HCT116 (cell line): Measurements from ENCODE around the gene NSMCE1. TPM values are rescaled to one million over a fixed set of nuclear protein-coding genes. Genes with fewer than 3 reads are reported as not detected.

Experiments
- ATAC-seq: fragments of 200-7000 bp; cut with Tn5 transposase; 2 replicates; pipeline ENCODE4 v1.9.1; 2020; ENCODE audit warnings: mild to moderate bottlenecking, moderate library complexity
- BruUV-seq: library from RNA; stranded (reverse); fragments of 400-500 nt; replicated peaks from 2 replicates; lab custom pipeline; 2021; lab: Mats Ljungman, UMichigan
- CTCF ChIA-PET: fragments of 300-600 bp; sonication (Branson Sonifier 250); formaldehyde crosslinking; loops from one replicate; lab custom pipeline; 2021; ENCODE audit warnings: antibody characterized with exemption; lab: Charles Lee
- POLR2A ChIA-PET: fragments of 300-600, 350-600 bp; sonication (Branson Sonifier 250); formaldehyde crosslinking; loops from one replicate; lab custom pipeline; 2021; ENCODE audit warnings: antibody characterized with exemption; lab: Charles Lee
- RAD21 ChIA-PET, 2 experiments: fragments of 300-600 bp; sonication (Branson Sonifier 250); formaldehyde crosslinking; loops; one replicate each; lab custom pipeline; 2023; ENCODE audit warnings: low total read pairs in 2 of 2; ENCODE audit not compliant: uncharacterized antibody in 2 of 2, unreplicated experiment in 2 of 2, low non-redundant PET in 1 of 2; lab: Charles Lee
- DNase-seq: peaks from one replicate; pipeline ENCODE4 v3.0.0-alpha.2; 2010; ENCODE audit warnings: low read depth, low spot score
- H2AFZ ChIP-seq: fragments of 200-600 bp; shearing (Covaris generic), sonication (generic); 2 replicates; pipeline ENCODE4 v1.6.1; 2017; ENCODE audit warnings: low read depth, mixed run types, mixed read lengths, antibody characterized with exemption, low read length; ENCODE audit not compliant: poor library complexity, severe bottlenecking
- H3K27ac ChIP-seq: 2 replicates; pipeline ENCODE4 v1.5.1; 2012; ENCODE audit warnings: low read depth, low read length
- H3K27me3 ChIP-seq: fragments of 200-600 bp; sonication (generic); 2 replicates; pipeline ENCODE4 v1.6.1; 2016; ENCODE audit warnings: mixed run types, low read length, mixed read lengths; ENCODE audit not compliant: insufficient read depth
- H3K36me3 ChIP-seq, 2 experiments: fragments of 200-500 bp in 1 of 2; fragments of 200-600 bp in 1 of 2; sonication (Bioruptor generic) in 1 of 2; sonication (generic) in 1 of 2; 2 replicates each; pipeline versions ENCODE4 v1.5.1 to v1.6.1; 2014 to 2016; ENCODE audit warnings: low read length in 2 of 2, inconsistent platforms in 1 of 2, mixed read lengths in 1 of 2, mixed run types in 1 of 2; ENCODE audit not compliant: insufficient read depth in 2 of 2, control insufficient read depth in 1 of 2
- H3K4me1 ChIP-seq, 2 experiments: fragments of 200-600 bp in 1 of 2; sonication (generic) in 1 of 2; 2 replicates each; pipeline versions ENCODE4 v1.5.1 to v1.6.1; 2012 to 2017; ENCODE audit warnings: low read length in 2 of 2, inconsistent platforms in 1 of 2, mild to moderate bottlenecking in 1 of 2, mixed read lengths in 1 of 2, mixed run types in 1 of 2, moderate library complexity in 1 of 2; ENCODE audit not compliant: insufficient read depth in 2 of 2, control insufficient read depth in 1 of 2
- H3K4me2 ChIP-seq: fragments of 200-600 bp; sonication (generic); 2 replicates; pipeline ENCODE4 v1.6.1; 2017; ENCODE audit warnings: mixed run types, low read length, mixed read lengths
- H3K4me3 ChIP-seq, 2 experiments: fragments of 200-600 bp in 1 of 2; sonication (generic) in 1 of 2; replicated peaks in 1 of 2; 2 replicates each; pipeline ENCODE4 v1.5.1; 2011 to 2016; ENCODE audit warnings: low read length in 2 of 2, control low read depth in 1 of 2, low read depth in 1 of 2, mild to moderate bottlenecking in 1 of 2, mixed read lengths in 1 of 2, mixed run types in 1 of 2
- H3K79me2 ChIP-seq: fragments of 200-600 bp; sonication (generic); 2 replicates; pipeline ENCODE4 v1.6.1; 2017; ENCODE audit warnings: mild to moderate bottlenecking, mixed run types, low read length, moderate library complexity, mixed read lengths; ENCODE audit not compliant: insufficient read depth
- H3K9ac ChIP-seq: fragments of 200-600 bp; sonication (generic); 2 replicates; pipeline ENCODE4 v1.6.1; 2016; ENCODE audit warnings: low read length, mixed read lengths
- H3K9me2 ChIP-seq: fragments of 200-600 bp; sonication (generic), shearing (Covaris generic); 2 replicates; pipeline ENCODE4 v1.6.1; 2017; ENCODE audit warnings: mixed run types, mild to moderate bottlenecking, moderate library complexity; ENCODE audit not compliant: insufficient read depth
- H3K9me3 ChIP-seq, 2 experiments: fragments of 200-500 bp in 1 of 2; fragments of 200-600 bp in 1 of 2; sonication (Bioruptor generic) in 1 of 2; sonication (generic) in 1 of 2; 2 replicates each; pipeline ENCODE4 v1.6.1; 2014 to 2017; ENCODE audit warnings: low read length in 2 of 2, mixed read lengths in 2 of 2, inconsistent platforms in 1 of 2, low read depth in 1 of 2, mild to moderate bottlenecking in 1 of 2, mixed run types in 1 of 2, moderate library complexity in 1 of 2; ENCODE audit not compliant: control insufficient read depth in 1 of 2, insufficient read depth in 1 of 2
- H4K20me1 ChIP-seq: fragments of 200-600 bp; sonication (generic), shearing (Covaris generic); 2 replicates; pipeline ENCODE4 v1.6.1; 2017; ENCODE audit warnings: mixed run types, mild to moderate bottlenecking, moderate library complexity; ENCODE audit not compliant: insufficient read depth
- EZH2phosphoT487 ChIP-seq: fragments of 200-600 bp; IDR thresholded peaks from 2 replicates; pipeline ENCODE4 v1.6.1; 2018; ENCODE audit warnings: antibody characterized with exemption, borderline replicate concordance
- FOSL1 ChIP-seq: IDR thresholded peaks from 2 replicates; pipeline ENCODE4 v1.6.1; 2012; ENCODE audit warnings: low read depth
- POLR2A ChIP-seq: IDR thresholded peaks from 2 replicates; pipeline ENCODE4 v1.7.0; 2011; ENCODE audit warnings: borderline replicate concordance; ENCODE audit not compliant: insufficient read depth, insufficient read length; ENCODE audit errors: extremely low read depth
- POLR2AphosphoS5 ChIP-seq: IDR thresholded peaks from 2 replicates; pipeline ENCODE4 v1.6.1; 2011; ENCODE audit warnings: mild to moderate bottlenecking, low read depth, low read length, moderate library complexity
- RAD21 ChIP-seq: IDR thresholded peaks from 2 replicates; pipeline ENCODE4 v1.6.1; 2012; ENCODE audit warnings: low read depth, mild to moderate bottlenecking
- SRF ChIP-seq: IDR thresholded peaks from 2 replicates; pipeline ENCODE4 v1.6.1; 2012; ENCODE audit warnings: low read depth
- TCF7L2 ChIP-seq: IDR thresholded peaks from 2 replicates; pipeline ENCODE4 v1.7.0; 2011; ENCODE audit warnings: borderline replicate concordance, inconsistent platforms; ENCODE audit not compliant: insufficient read depth, insufficient read length; ENCODE audit errors: extremely low read depth
- ZBTB33 ChIP-seq: IDR thresholded peaks from 2 replicates; pipeline ENCODE4 v1.6.1; 2011; ENCODE audit warnings: mild to moderate bottlenecking, low read length, moderate library complexity; ENCODE audit not compliant: insufficient replicate concordance; ENCODE audit errors: extremely low read depth
- ZNF274 ChIP-seq: fragments of 200-500 bp; sonication (Bioruptor generic); IDR thresholded peaks from 2 replicates; pipeline ENCODE4 v1.6.1; 2014; ENCODE audit warnings: mild to moderate bottlenecking, low read depth, low read length, inconsistent platforms
- intact Hi-C: fragments of 100-400 bp; cut with micrococcal nuclease; formaldehyde crosslinking; loops from 2 replicates; pipeline ENCODE4 v1.10.0; 2022
- total RNA-seq: library from RNA; stranded (reverse); gene quantifications from one replicate; pipeline ENCODE4 v1.2.1, GENCODE V29; 2021; ENCODE audit not compliant: unreplicated experiment

The NSMCE1 gene
- total RNA-seq, 1 experiment from 2014 or later, result 85.6 TPM

- Histone ChIP-seq H3K4me2 (no peak overlapping the region), H3K27me3 (no peaks in the 10 kb centered on the region), H2AFZ (no peak overlapping the region), H4K20me1 (no peaks in the 10 kb centered on the region), H3K79me2 (no peaks in the 10 kb centered on the region), H3K4me3 (no peak overlapping the region), H3K9ac (no peak overlapping the region), H3K9me3 (no peaks in the 10 kb centered on the region), H3K36me3 (peaks cover 0 to 7% of the 10 kb centered on the region in 2 experiments; a peak in 2 of 4 replicates), H3K27ac (no peak overlapping the region), H3K9me2 (no peaks in the 10 kb centered on the region), H3K4me1 (peaks cover 14 to 52% of the 10 kb centered on the region in 2 experiments; a peak in 3 of 4 replicates)
- ChIA-PET RAD21 (no interaction called here), POLR2A (no interaction called here), CTCF (interaction anchor here (1.4 to 3.5 kb wide), 2 partner anchors 118 to 130 kb away, joined by 5 to 18 read pairs; no protein-coding TSS in a partner anchor)
- DNase-seq (no peak), ATAC-seq (no peak)
- no peak for TF ChIP-seq POLR2A
- no peak for TF ChIP-seq FOSL1
- TF ChIP-seq TCF7L2, result no peak
- TF ChIP-seq ZNF274, result no peak
- TF ChIP-seq ZBTB33, result no peak
- TF ChIP-seq RAD21, result no peak
- TF ChIP-seq SRF, result no peak
- TF ChIP-seq EZH2phosphoT487, result no peak
- TF ChIP-seq POLR2AphosphoS5, result no peak
- BruUV-seq, result no TSS peak
- intact Hi-C loops, result loop anchor here (5.0 kb wide), 1 partner anchor 220 kb away; no protein-coding TSS in a partner anchor
These were observed 31.2 kb downstream of the NSMCE1 start for GRCh38 chr16:27237219-27238015.
